ENCODE data around the gene PWP2. TPM values are rescaled to one million over a fixed set of nuclear protein-coding genes. Genes with fewer than 3 reads are reported as not detected.

Gene PWP2
- total and polyA plus RNA-seq, 2 donors from 2014 or later, result 0.84 to 8.1 TPM

- no peak for FAIRE-seq
Measured at GRCh38 chr21:44085491-44086321, 21.5 kb upstream of the PWP2 start.

GRCh38 chr21:44086636-44087425 is 20.4 kb upstream of the PWP2 start:
- peak in 1 of 5 donors; percentile 72 for DNase-seq

More at GRCh38 chr21:44085491-44086321, 21.5 kb upstream of the PWP2 start:
- peaks cover 2 to 67% (median 36%) of the 10 kb centered on the region in 3 donors for H3K4me1 ChIP-seq (ENCODE audit: control insufficient read depth in 2 of 3, insufficient read depth in 2 of 3, low read depth in 1 of 3, low read length in 3 of 3)
- intact Hi-C loops (cut with DNase I), result no loop called here
- no peak for TF ChIP-seq CTCF (IDR thresholded peaks at IDR 0.05; ENCODE audit: borderline replicate concordance, extremely low read depth, insufficient read depth)
- no peaks in the 10 kb centered on the region for H3K9me3 ChIP-seq (ENCODE audit: control insufficient read depth in 2 of 3, insufficient read depth in 1 of 3, low read length in 3 of 3)
- peak overlapping the region in 1 of 2 donors; percentile 23 for H3K27ac ChIP-seq (ENCODE audit: low read depth in 2 of 2, low read length in 2 of 2)
- H3K36me3 ChIP-seq (ENCODE audit: control insufficient read depth in 2 of 3, insufficient read depth in 3 of 3, low read length in 3 of 3), result peaks cover 2 to 32% (median 5%) of the 10 kb centered on the region in 3 donors
- no peaks in the 10 kb centered on the region for H3K27me3 ChIP-seq (ENCODE audit: control insufficient read depth, insufficient read depth, low read length)
- DNase-seq, result peak in 1 of 5 donors; percentile 32
- no peak overlapping the region for H3K4me3 ChIP-seq (ENCODE audit: low read length in 3 of 3)
- no peak overlapping the region for H3K9ac ChIP-seq (ENCODE audit: low read length in 3 of 3)

More at GRCh38 chr21:44086636-44087425, 20.4 kb upstream of the PWP2 start:
- Histone ChIP-seq H3K27ac (ENCODE audit: low read depth in 2 of 2, low read length in 2 of 2) (no peak overlapping the region), H3K4me1 (ENCODE audit: control insufficient read depth in 2 of 3, insufficient read depth in 2 of 3, low read depth in 1 of 3, low read length in 3 of 3) (peaks cover 2 to 67% (median 36%) of the 10 kb centered on the region in 3 donors), H3K9ac (ENCODE audit: low read length in 3 of 3) (no peak overlapping the region), H3K9me3 (ENCODE audit: control insufficient read depth in 2 of 3, insufficient read depth in 1 of 3, low read length in 3 of 3) (no peaks in the 10 kb centered on the region), H3K27me3 (ENCODE audit: control insufficient read depth, insufficient read depth, low read length) (no peaks in the 10 kb centered on the region), H3K4me3 (ENCODE audit: low read length in 3 of 3) (no peak overlapping the region), H3K36me3 (ENCODE audit: control insufficient read depth in 2 of 3, insufficient read depth in 3 of 3, low read length in 3 of 3) (peaks cover 2 to 27% (median 5%) of the 10 kb centered on the region in 3 donors)
- intact Hi-C loops (cut with DNase I), result no loop called here
- FAIRE-seq, result no peak
- no peak for TF ChIP-seq CTCF (IDR thresholded peaks at IDR 0.05; ENCODE audit: borderline replicate concordance, extremely low read depth, insufficient read depth)

All from kidney (tissue), 14 donors.